Activated CD4-positive, alpha-beta T cell treated with anti-CD3 and anti-CD28 coated beads, Interleukin-2, amount 50 U/mL, for 48 hours (primary cell): Measurements from ENCODE around the gene GSDMA.

Source experiments
- DNase-seq, 2 experiments: peaks; one replicate each; pipeline ENCODE4 v3.0.0-alpha.2; 2020

The GSDMA gene

DNA sequence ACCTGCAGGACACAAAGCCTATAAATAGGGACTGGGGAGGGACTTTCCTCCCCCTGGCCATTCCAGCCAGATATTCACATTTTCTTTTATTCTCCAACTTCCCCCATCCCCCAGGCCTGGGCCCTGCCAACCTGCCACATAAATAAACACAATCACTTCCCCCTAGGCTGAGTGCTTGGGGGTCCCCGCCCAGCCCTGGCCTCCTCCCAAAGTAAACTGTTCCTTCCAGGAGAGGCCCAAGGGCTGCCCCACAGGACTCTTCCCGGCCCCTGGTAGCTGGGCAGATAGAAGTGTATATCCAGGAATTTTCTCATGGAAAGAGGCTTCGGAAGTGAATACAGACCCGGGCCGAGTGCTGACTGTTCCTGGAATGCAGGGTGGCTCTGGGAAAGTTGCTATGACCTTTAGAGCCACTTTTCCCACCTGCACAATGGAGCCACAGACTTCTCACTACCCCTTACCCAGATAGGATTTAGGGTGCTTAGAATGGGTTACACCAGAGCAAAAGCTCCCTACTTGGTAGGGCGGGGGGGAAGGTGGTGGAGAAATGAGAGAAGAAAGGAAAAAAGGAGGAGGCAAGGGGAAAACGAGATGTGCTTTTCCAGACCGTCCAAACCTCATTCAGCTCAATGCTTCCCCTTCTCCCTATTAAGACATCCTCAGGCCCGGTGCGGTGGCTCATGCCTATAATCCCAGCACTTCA is 60.9 kb downstream of the GSDMA start:
- DNase-seq, result no peak

DNA sequence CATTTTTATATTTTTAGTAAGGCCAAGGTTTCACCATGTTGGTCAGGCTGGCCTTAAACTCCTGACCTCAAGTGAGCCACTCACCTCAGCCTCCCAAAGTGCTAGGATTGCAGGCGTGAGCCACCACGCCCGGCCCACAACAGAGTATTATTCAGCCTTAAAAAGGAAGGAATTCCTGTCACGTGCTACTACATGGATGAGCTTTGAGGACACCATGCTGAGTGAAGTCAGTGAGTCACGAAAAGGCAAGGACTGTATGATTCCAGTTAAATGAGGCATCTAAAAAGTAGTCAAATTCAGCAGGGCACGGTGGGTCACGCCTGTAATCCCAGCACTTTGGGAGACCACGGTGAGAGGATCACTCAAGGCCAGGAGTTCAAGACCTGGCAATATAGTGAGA is 62.1 kb downstream of the GSDMA start:
- no peak for DNase-seq

DNA sequence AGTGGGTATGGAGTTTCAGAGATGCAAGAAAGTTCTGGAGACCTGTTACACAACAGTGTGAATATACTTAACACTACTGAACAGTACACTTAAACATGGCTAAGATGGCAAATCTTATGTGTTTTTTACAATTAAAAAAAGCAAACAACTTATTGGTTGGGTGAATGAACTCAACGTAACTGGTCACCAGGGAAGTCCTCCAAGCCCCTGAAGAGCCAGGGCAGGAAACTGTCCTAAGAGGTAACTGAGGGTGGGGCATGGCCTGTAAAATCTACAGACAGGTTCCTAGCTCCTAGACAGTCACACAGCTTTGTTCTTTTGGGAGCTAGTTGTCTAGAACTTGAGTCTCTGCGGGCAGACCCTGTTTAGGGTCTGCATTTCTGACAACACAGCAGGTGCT is 62.8 kb downstream of the GSDMA start:
- DNase-seq, result no peak

DNA sequence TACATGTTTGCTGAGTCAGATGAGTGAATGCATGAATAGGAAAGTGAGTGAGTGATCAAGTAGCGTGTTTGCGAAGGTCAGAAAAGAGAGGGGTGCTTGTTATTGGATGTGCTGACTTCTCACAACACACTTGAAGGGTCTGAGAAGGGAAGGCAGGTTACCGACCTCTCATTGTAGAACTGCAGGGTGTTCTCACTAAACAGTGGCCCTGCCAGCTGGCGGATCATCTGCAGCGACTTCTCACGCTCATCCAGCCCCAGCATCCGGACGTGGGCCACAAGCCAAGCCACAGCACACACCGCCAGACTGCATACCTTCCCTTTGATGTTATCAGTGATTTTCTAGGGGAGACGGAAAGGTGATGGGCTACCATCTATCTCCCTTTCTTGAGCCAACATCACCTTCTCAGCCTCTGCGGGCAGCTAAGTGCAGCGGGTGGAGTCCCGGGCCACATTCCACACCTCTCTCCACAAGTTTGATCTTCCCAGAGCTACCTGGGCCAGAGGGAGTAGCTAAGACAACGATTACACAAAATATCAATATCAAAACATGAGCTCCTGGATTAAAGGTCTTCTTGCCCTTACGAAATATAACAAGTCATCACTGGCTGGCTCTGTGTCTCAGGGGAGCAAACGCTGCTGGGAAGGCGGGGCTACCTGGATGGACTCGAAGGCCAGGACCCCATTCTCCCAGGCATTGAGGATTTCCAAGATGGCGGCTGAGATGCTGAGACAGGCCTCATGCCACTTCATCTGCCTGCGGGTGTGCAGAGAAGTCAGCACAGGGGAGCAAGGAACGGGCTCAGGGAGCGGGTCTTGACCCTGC is 63.4 kb downstream of the GSDMA start:
- peak in 1 of 2 experiments; percentile 28 for DNase-seq

DNA sequence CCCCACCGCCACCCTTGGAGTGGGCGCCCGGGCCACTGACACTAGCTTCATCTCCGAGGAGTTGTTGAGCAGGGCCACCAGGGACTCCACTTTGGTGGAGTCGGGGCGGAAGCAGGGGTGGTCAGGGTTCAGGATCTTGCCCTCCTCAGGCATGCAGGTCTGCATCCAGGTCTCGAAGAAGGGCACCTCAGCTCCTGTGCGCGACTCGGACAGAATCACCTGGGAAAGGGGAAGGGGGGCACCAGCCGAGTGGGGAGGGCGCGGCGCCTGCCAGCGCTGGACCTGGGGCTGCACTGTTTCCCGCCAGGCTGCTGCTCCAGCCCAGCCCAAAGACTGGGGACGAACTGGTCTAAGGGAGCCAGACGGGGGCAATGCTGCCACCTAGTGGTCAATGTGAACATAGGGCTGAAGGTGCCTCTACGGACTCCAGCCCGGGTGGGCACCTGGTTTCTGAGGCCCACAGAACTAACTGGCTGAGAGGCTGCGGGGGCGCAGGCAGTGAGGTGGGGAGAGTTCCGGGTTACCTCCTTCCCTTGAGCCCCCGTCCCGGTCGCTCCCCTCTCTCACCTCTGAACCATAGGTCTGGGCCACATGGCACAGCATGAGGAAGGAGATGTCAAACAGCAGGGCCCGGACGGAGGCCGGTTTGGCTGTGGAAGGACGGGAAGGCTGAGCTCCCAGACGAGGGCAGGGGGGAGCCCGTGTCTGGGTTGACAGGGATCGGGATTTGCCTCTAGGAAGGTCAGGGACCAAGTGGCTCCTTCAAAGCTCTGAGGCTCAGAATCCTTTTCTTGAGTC is 64.2 kb downstream of the GSDMA start:
- DNase-seq, result peak; percentile 75 to 80
